HepG2 (cell line): ENCODE results near the gene CDK18. TPM values are rescaled to one million over a fixed set of nuclear protein-coding genes. Genes with fewer than 3 reads are reported as not detected.

Experiments
- ATAC-seq: fragments of 200-7000 bp; cut with Tn5 transposase; 3 replicates; pipeline ENCODE4 v1.9.1; 2020; ENCODE audit warnings: mild to moderate bottlenecking, moderate library complexity
- BruUV-seq: library from RNA; stranded (reverse); fragments of 400-500 nt; replicated peaks from 2 replicates; lab custom pipeline; 2021; lab: Mats Ljungman, UMichigan
- CTCF ChIA-PET: fragments of 300-600 bp; formaldehyde crosslinking; extraction: SDS; loops from one replicate; lab custom pipeline; 2021; ENCODE audit warnings: low total read pairs, inconsistent platforms, low intra/inter-chr PET ratio; lab: Yijun Ruan, JAX
- POLR2A ChIA-PET: fragments of 350-600 bp; sonication (Branson Sonifier 250); formaldehyde crosslinking; loops from one replicate; lab custom pipeline; 2020; ENCODE audit warnings: antibody characterized with exemption, inconsistent platforms; lab: Yijun Ruan, JAX
- DNase-seq: peaks from one replicate; pipeline ENCODE4 v3.0.0-alpha.2; 2015; ENCODE audit warnings: low spot score
- FAIRE-seq: peaks from 3 replicates; lab custom pipeline; 2011; peaks lifted over from hg19 to GRCh38; lab: Jason Lieb, UNC
- H2AFZ ChIP-seq: one replicate; pipeline ENCODE4 v1.6.1; 2011; ENCODE audit warnings: low read length, inconsistent platforms
- H3K27ac ChIP-seq: fragments of 300-600 bp; 3 replicates; pipeline ENCODE4 v1.8.0; 2011; ENCODE audit warnings: mixed run types, mild to moderate bottlenecking, mixed read lengths, low read length, inconsistent platforms; ENCODE audit not compliant: insufficient read depth; ENCODE audit errors: extremely low read length
- H3K27me3 ChIP-seq, 2 experiments: fragments of 200-600 bp in 1 of 2; 2 replicates in 1 of 2; 3 replicates in 1 of 2; pipeline versions ENCODE4 v1.6.0 to v1.8.0; 2011; ENCODE audit warnings: low read length in 2 of 2, mild to moderate bottlenecking in 2 of 2, moderate library complexity in 2 of 2, inconsistent platforms in 1 of 2; ENCODE audit not compliant: insufficient read depth in 2 of 2, control insufficient read depth in 1 of 2
- H3K36me3 ChIP-seq, 2 experiments: fragments of 200-600 bp in 1 of 2; replicated peaks in 1 of 2; 2 replicates in 1 of 2; 3 replicates in 1 of 2; pipeline versions ENCODE4 v1.5.1 to v1.8.0; 2011; ENCODE audit warnings: low read length in 2 of 2, inconsistent platforms in 1 of 2; ENCODE audit not compliant: insufficient read depth in 2 of 2, control insufficient read depth in 1 of 2
- H3K4me1 ChIP-seq: 2 replicates; pipeline ENCODE4 v1.5.1; 2012; ENCODE audit warnings: low read length, inconsistent platforms; ENCODE audit not compliant: insufficient read depth
- H3K4me2 ChIP-seq: 2 replicates; pipeline ENCODE4 v1.6.0; 2011; ENCODE audit warnings: low read depth, low read length, inconsistent platforms
- H3K4me3 ChIP-seq, 3 experiments: fragments of 200-600 bp in 1 of 3; sonication (generic), shearing (Covaris generic) in 1 of 3; replicated peaks in 1 of 3; 2 replicates each; pipeline ENCODE4 v1.5.1; 2011 to 2016; ENCODE audit warnings: low read length in 3 of 3, inconsistent platforms in 2 of 3, low read depth in 2 of 3, mild to moderate bottlenecking in 2 of 3, control low read depth in 1 of 3, mixed read lengths in 1 of 3; ENCODE audit not compliant: insufficient read depth in 1 of 3
- H3K79me2 ChIP-seq: one replicate; pipeline ENCODE4 v1.6.1; 2011; ENCODE audit warnings: low read length, inconsistent platforms; ENCODE audit not compliant: insufficient read depth
- H3K9ac ChIP-seq: 2 replicates; pipeline ENCODE4 v1.6.0; 2011; ENCODE audit warnings: mild to moderate bottlenecking, low read depth, low read length, inconsistent platforms; ENCODE audit not compliant: insufficient read depth
- H3K9me3 ChIP-seq: 2 replicates; pipeline ENCODE4 v1.5.1; 2012; ENCODE audit warnings: mild to moderate bottlenecking, low read length
- H4K20me1 ChIP-seq: 2 replicates; pipeline ENCODE4 v1.6.0; 2011; ENCODE audit warnings: inconsistent platforms, mild to moderate bottlenecking, low read length, moderate library complexity; ENCODE audit not compliant: insufficient read depth
- BCLAF1 ChIP-seq: fragments of 450-650 bp; IDR thresholded peaks from 2 replicates; pipeline ENCODE4 v1.6.1; 2017; ENCODE audit warnings: mild to moderate bottlenecking
- DZIP1 ChIP-seq: sonication (generic); formaldehyde crosslinking; IDR thresholded peaks from 2 replicates; pipeline ENCODE4 v1.5.0; 2020; ENCODE audit warnings: mild to moderate bottlenecking, missing genetic modification reagents
- HOXA9 ChIP-seq: sonication (generic); formaldehyde crosslinking; IDR thresholded peaks from 2 replicates; pipeline ENCODE4 v1.8.1; 2022; ENCODE audit warnings: missing genetic modification reagents, mild to moderate bottlenecking, moderate library complexity, borderline replicate concordance
- KDM3A ChIP-seq: IDR thresholded peaks from 2 replicates; pipeline ENCODE4 v1.6.1; 2018; ENCODE audit warnings: low read depth, missing compliant biosample characterization
- POGZ ChIP-seq: sonication (generic); formaldehyde crosslinking; IDR thresholded peaks from 2 replicates; pipeline ENCODE4 v1.4.0; 2020; ENCODE audit warnings: mild to moderate bottlenecking, missing genetic modification reagents
- RARA ChIP-seq: IDR thresholded peaks from 2 replicates; pipeline ENCODE4 v1.6.1; 2016; ENCODE audit warnings: missing genetic modification reagents, missing compliant biosample characterization
- TBP ChIP-seq: sonication (generic); formaldehyde crosslinking; IDR thresholded peaks from 2 replicates; pipeline ENCODE4 v1.5.0; 2020; ENCODE audit warnings: missing genetic modification reagents
- TEF ChIP-seq: sonication (generic); formaldehyde crosslinking; IDR thresholded peaks from 2 replicates; pipeline ENCODE4 v1.5.0; 2020; ENCODE audit warnings: missing genetic modification reagents
- ZBTB39 ChIP-seq: sonication (generic); formaldehyde crosslinking; IDR thresholded peaks from 2 replicates; pipeline ENCODE4 v1.5.0; 2020; ENCODE audit warnings: missing genetic modification reagents
- ZNF331 ChIP-seq: sonication (generic); formaldehyde crosslinking; IDR thresholded peaks from 2 replicates; pipeline ENCODE4 v1.4.0; 2020; ENCODE audit warnings: missing genetic modification reagents
- ZNF614 ChIP-seq: IDR thresholded peaks from 2 replicates; pipeline ENCODE4 v1.6.1; 2018; ENCODE audit warnings: missing biosample characterization, missing genetic modification reagents, inconsistent platforms, borderline replicate concordance
- WGBS: methylation state at CpG from one replicate; pipeline ENCODE4 v1.1.6; 2017; ENCODE audit warnings: low lambda C conversion rate; 5-methylcytosine and 5-hydroxymethylcytosine counted together
- in situ Hi-C: cut with HindIII; loops from 2 replicates; pipeline ENCODE4 v1.10.0; 2017; ENCODE audit warnings: low pct_unique_long_range_greater_than_20kb; ENCODE audit not compliant: extremely low pct_ligation_motif_present
- intact Hi-C: fragments of 100-400 bp; cut with micrococcal nuclease; formaldehyde crosslinking; loops from one replicate; pipeline ENCODE4 v1.10.0; 2022; ENCODE audit not compliant: unreplicated experiment
- polyA plus RNA-seq, 8 experiments: library from polyadenylated mRNA; depleted of rRNA in 3 of 8; stranded (reverse) in 7 of 8; unstranded in 1 of 8; fragments of >200 nt; fragmentation: Illumina TruSeq in 4 of 8; extraction: Trizol in 4 of 8; gene quantifications; 2 replicates each; pipeline versions ENCODE4 v1.2.1 to v1.2.3, GENCODE V29; 2011 to 2016; ENCODE audit warnings: low read depth in 4 of 8, missing spikeins in 1 of 8, mixed read lengths in 1 of 8; ENCODE audit not compliant: insufficient read depth in 1 of 8
- total RNA-seq, 5 experiments: library from RNA; depleted of rRNA; stranded (reverse); fragments of >200 nt; fragmentation: Illumina TruSeq; extraction: Trizol; gene quantifications; 2 replicates each; pipeline ENCODE4 v1.2.3, GENCODE V29; 2016; ENCODE audit warnings: low read depth in 1 of 5

Gene CDK18
- total and polyA plus RNA-seq, 2 of the 13 experiments (the other 11 are each of a cell fraction or from before 2014, with no cell fraction given): 6.4 to 38.8 TPM

- intact Hi-C loops: no loop called here
Measured at GRCh38 chr1:205481218-205481617, 23.3 kb upstream of the CDK18 start.

More at GRCh38 chr1:205481218-205481617, 23.3 kb upstream of the CDK18 start:
- Histone ChIP-seq H3K4me2 (no peak overlapping the region), H3K4me3 (no peak overlapping the region), H4K20me1 (no peaks in the 10 kb centered on the region), H3K9me3 (no peaks in the 10 kb centered on the region), H3K9ac (no peak overlapping the region), H3K27ac (no peak overlapping the region), H3K36me3 (no peaks in the 10 kb centered on the region), H3K27me3 (peaks cover 7 to 14% of the 10 kb centered on the region in 2 experiments; a peak in 3 of 5 replicates), H3K4me1 (peaks cover 12% of the 10 kb centered on the region), H2AFZ (no peak overlapping the region), H3K79me2 (no peaks in the 10 kb centered on the region)
- ATAC-seq (no peak), DNase-seq (no peak), FAIRE-seq (no peak)
- in situ Hi-C loops: no loop called here
- POLR2A ChIA-PET: no interaction called here
- BruUV-seq: no TSS peak
- CTCF ChIA-PET: no interaction called here
- WGBS: 24% methylated on average over 11 of the region's 11 CpGs
- TF ChIP-seq DZIP1 (CRISPR knock-in tag) (no peak), POGZ (CRISPR knock-in tag) (no peak), TBP (CRISPR knock-in tag) (no peak), ZNF614 (CRISPR knock-in tag) (no peak), ZBTB39 (no peak), BCLAF1 (no peak), ZNF331 (CRISPR knock-in tag) (no peak), RARA (CRISPR knock-in tag) (no peak), KDM3A (CRISPR knock-in tag) (no peak), HOXA9 (no peak), TEF (CRISPR knock-in tag) (no peak)
